Medulla oblongata (tissue), 1 donor: ENCODE measurements around the gene HIVEP2.

Source experiments
- DNase-seq: peaks from one replicate; pipeline ENCODE4 v3.0.0-alpha.2; 2015; ENCODE audit errors: extremely low spot score

The HIVEP2 gene

DNA sequence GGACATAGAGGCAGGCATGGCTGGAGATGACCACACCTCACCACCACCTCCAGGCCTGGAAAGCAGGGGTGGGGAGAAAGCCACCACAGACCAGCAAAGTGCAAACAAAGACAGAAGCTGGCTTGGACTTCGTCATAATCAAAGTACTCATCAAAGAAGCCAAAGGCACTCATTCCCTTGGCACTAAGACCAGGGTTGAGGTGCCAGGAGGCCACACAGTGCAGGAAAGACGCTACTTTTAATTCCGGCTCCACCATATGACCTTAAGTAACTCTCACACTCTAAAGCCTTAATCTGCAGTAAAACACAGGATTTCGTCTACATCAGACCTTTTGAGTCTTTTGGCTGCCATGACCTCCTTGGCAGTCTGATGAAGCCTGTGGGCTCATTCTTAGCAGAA is 123.1 kb downstream of the HIVEP2 start:
- DNase-seq, result peak; percentile 37

DNA sequence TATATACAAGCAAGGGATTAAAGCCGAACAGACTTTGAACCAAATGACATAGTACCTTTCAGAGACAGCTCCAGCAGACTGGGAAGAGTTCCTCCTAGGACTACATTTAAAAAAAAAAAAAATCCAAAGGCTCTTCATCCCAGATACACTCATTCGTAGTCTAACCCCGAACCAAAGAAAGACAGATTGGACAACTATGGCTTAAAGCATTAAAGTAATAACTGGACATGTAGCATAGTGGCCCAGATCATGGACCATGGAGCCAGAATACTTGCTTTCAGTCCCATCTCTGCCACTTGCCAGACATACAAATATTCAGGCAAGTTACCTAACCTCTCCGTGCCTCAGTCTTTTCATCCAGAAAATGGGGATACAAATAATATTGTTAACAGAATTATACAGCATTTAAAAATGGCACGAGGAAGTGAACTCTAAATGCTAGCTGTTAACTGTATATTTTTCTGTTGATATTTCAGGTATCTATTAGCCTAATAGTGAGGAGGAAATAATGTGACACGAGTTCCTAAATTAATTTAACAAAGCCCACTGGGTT is 123.7 kb downstream of the HIVEP2 start:
- DNase-seq, result no peak

DNA sequence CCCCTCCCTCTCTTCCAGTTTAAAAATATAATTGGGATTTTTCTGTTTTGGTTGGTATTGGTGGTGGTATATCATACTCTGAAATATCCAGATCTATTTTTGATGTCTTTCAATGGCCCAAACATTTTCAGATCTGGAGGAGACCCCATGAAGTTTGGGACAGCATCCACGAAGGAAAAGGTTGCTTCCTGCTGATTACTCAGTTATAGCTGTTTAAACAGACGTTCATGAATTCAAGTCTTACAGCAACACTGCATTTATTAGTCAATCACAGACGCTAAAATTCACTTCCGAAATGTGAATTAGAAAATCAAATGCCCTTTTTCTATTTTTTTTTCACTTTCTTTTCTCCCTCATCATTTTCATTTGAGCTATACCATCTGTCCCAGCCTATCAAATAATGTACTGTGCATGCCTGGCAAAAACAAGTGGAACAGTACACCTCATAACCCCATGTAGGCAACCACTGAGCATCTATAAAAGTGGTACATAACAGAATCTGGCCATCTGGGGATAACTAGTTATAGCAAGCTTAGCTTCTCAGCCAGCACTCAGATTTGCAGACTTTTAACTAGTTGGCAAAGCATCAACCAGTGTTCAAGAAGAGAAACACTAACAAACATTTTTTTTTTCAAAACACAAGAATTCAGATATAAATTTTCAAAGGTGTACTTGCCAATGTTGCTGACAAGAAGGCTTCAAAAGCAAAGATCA is 124.5 kb downstream of the HIVEP2 start:
- no peak for DNase-seq

DNA sequence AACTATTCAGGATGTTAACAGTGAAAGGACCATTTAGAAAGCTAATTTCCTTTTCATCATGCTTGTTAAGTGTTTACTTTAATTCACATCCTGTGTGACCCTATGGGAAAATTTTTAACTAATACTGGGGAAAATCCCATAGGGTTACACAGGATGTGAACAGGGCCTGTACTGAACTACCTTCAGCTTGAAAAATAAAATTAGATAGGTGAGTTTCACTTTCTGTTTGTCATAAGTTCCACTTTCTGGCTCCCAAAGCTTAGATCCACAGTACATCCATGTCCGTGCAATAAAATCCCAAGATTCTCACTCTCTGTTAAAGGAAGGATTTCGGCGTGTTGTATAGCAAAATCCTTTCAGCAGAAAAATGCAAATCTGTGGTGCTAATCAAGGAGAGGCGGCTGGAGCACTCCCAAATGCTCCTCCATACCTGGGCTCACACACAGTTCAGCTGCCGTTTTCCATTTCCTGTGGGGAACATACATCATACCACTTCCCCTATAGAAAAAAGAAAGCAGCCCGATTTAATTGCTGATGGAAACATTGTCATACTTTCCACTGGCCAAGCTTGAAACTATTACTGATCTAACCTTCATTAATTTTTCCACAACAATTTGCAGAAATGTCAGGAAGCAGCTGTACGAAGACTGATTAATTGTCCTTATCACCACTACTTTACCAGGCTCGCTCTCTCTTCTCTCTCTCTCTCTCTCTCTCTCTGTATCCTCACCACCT is 125.2 kb downstream of the HIVEP2 start:
- DNase-seq, result peak; percentile 30

DNA sequence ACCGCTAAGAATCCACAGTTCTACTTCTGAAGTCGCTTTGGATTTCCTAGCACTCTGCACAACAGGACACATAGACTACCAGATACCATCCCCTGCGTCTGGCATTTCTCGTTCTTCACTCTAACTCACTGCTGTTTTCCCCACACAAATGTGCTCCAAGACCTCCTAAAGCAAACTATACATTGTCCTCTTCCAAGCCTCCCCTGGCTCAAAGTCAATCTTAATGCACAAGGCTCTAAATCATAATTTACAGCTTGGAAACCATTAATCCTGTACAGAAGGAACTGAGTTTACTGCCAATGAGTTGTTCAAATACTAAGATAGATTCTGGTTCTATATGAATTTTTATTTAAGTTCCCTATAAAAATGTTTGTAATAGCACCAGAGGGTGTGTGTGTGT is 128.5 kb downstream of the HIVEP2 start:
- DNase-seq, result no peak

DNA sequence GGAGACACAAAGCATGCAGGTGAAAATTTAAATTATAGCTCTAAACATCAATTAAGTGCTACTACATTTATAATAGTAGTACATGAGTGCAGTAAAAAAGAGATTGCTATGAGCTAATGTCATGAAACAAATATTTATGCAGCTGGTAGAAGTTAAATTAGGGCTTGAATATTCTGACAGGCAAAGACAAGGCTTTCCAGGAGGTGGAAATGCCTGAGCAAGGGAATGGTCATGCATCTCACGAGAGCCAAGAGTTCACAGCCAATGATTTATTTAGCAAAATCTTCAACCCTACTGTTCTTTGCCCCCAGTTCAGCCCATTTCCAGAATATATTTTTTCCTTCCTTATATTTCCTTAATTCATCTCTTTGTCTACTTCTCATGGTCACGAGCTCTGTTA is 128.9 kb downstream of the HIVEP2 start:
- DNase-seq, result no peak

DNA sequence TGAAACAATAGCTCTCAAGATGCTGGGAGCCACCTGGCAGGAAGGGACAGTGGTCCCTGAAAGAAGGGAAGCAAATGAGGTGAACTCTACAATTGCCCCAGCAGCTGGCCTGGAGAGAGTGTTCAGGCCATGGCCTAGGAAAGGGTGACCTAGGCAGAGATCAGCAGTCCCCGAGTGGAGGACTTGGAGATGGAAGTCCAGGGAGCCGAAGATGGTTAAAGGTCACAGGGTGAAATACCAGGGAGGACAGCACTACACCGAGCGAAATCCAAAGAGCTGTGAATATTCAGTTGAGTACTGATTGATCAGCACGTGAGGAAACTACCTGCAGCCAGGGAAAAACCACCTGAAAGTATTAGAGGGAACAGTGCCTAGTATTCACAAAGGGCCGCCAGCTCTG is 133.1 kb downstream of the HIVEP2 start:
- no peak for DNase-seq

DNA sequence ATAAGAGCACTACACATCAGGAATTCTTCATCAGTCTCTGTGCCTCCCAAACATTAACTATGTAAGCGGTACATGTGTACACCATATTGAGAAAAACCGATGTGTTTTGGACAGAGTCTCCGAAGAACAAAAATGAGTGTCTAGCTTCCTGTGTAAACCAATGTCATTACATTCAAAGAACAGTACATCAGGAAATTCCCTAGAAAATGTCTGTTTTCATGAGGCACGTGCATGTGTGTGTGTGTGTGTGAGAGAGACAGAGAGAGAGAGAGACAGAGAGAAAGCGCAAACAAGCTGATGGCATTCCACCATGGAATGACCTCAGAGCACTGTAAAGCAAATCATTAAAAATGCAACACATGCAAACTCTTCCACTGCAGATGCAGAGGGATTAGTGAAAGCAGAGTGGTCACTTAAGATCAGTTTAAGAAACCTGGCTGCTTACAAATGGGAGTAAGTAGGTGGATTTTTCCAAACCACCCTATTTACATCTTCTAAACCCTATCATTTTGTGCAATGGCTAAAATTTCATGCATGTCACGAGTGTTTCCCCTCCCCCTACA is 133.9 kb downstream of the HIVEP2 start:
- DNase-seq, result peak; percentile 25

DNA sequence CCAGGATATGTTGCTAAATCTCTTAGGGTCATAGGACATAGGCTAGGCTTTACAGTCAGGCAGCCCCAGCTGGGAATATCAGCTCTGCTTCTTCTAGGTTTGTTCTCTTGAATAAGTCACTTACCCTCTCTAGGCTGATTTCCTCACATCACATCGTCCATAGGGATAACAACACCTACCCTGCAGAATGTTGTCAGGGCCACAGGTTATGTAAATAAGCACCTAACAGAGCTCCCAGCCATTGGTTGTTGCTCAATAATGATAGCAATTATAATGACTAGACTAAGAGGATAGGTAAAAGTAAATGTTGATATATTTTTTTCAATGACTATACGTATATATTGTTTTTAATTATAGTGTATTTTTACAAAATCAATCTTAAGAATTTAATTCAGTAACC is 135.0 kb downstream of the HIVEP2 start:
- no peak for DNase-seq

DNA sequence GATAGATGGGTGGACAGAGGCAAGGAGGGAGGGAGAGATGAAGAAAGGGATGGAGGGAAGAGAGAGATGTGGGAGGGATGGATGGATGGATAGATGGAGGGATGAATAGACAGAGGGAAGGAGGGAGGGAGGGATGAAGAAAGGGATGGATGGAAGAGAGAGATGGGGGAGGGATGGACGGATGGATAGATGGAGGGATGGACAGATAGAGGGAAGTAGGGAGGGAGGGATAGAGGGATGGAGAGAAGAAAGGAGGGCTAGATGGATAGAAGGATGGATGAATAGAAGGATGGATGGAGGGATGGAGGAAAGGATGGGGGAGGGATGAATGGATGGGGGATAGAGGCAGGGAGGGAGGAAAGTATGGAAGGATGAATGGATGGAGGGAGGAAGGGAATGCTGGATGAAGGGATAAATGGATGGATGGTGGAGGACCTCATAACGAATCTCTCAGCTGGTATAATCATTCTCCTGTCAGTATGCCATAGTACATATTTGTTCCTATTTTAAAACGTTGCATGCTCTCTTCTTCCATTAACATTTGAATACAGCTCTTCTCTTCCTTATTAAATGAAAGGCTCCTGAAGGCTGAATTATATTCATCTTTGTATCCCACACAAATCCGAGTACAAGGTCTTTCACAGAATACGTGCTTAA is 136.4 kb downstream of the HIVEP2 start:
- DNase-seq, result no peak

DNA sequence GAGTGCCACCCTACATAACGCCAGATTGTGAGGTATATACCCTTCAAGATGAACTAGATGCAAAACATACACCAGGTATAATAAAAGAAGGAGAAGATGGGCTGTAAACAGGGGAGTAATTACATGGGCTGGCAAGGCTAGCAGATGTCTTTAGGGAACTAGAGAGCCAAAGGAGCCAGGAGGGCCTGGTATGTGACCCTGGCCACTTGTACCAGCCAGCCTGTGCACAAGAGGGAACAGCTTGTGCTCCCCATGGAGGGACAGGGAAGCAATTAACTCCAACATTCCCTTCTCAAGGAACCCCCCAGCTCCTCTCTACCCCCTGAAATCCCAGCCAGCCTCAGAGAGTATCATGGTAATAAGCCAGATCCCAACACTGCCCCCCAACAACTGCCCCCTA is 139.9 kb downstream of the HIVEP2 start:
- DNase-seq, result no peak

DNA sequence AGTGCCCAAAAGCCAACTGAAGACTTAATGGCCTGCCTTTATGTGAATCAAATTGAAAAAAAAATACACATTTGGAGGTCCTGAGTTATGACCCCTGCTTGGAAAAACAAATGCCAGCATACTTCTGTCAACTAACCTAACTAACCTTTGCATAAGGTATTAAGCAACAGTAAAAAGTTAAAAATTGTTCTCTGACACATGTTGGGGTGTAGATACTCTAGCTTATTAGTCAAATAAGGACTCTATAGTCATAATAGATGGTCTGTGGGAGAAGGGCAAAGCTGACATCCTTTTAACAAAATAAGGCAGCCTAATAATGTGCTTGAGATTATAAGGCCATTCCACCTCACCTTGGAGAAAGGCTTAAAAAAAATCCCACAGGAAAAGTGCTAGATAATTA is 140.5 kb downstream of the HIVEP2 start:
- no peak for DNase-seq

DNA sequence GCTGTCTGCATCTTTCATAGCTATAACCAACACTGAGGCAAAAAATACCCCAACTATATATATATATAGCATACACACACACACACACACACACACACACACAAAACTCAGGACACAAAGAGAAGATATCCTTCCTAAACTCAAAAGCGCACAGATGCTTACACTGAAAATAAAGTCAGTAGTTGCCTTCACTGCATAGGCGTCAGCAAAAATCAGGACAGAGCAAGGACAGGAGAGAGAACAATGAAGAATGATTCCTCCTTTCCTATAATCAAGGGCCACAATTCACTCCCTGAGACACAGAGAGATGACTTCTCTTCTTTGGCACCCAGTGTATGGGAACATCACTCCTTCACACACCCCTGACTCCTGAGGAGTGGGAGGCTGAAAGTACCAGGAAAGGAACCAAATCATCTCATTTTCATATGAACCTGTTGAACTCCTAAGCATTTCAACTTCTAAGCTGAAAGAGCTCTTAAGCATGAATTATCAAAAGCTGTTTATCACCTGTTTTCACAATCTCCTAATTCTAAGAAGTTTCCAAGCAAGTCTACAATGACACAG is 141.4 kb downstream of the HIVEP2 start:
- no peak for DNase-seq

DNA sequence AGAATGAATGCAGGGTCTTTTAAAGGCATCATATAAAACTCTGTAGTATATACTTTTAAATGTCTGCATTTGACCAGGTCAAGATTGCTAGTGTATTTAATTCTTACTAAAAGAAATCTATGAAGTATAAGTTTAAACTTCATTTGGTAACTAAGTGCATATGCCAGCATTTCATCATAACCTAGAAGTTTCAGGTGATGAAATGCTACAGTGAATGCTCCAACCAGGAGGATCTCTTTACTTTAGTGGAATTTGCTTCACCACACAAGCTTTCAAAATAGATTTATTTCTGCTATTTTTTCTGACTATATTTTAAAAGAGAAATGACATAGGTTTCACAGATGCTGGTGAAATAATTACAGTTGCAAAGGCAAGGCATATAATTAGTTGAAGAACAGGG is 141.9 kb downstream of the HIVEP2 start:
- no peak for DNase-seq

DNA sequence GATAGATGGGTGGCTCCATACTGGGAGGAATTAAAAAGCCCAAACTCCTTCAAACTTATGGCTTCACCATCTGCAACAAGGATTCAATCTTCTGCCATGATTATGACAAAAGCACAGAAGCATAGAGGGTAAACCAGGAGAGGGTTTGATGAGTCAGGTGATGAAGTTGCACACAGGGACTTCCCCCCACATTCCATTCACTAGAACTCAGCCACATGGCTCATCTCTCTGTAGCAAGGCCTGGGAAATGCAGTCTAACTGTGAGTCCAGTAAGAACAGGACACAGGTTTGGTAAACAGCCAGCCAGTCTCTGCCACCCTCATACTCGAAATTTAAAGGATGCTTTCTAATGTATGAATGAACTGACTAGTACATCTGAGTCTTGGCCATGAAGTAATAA is 142.9 kb downstream of the HIVEP2 start:
- DNase-seq, result no peak

DNA sequence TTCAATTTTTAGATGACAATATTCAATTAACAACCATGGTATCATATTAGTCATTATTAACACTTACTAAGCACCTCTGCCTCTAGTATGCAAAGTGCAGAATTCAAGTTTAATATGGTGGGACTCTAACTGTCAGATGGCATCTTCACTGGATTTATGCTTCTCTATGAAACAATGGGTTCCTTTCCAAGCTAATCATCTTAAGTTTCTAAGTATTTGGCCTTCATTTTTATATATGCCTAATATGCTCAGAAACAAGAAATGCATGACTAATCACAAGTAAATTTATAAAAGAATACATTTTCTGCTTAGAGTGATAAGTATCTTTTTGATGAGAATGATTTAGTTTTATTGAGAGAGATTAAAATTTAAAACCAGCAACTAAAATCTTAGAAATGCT is 144.7 kb downstream of the HIVEP2 start:
- DNase-seq, result no peak

DNA sequence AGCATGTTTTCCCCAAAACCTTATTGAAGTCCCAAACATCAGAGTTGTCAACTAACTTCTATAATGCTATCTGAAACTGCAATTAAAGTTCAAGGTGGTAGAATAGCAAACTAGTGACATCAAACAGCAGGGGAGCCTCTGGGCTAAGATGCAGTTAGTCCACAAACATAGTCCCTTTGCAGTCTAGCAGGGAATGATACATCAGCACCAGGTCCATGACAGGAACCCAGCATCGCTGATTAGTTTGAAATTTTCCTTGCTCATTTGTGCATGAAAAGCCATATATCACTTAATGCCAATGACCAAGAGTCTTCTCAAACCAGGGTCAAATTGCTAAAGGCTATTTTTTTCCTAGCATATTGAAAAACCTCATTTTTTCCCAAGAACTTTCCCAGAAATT is 145.3 kb downstream of the HIVEP2 start:
- DNase-seq, result no peak

DNA sequence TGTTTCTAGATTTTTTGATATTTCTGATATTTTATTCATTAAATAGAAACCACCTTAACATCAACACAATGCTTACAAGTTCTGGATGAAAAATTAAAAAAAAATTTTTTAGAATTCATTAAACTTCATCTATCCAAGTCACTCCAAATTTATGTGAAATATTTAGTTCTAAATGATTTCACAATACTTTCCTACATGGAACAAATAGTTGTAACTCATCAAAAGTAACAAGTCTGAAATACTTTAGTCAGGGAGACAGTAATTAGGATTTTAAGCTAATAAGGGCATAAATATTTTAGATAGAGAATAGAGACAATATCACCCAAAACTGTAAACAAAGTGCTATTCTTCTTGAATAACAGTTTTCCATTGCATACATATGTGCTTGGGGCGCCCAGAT is 147.8 kb downstream of the HIVEP2 start:
- DNase-seq, result no peak

DNA sequence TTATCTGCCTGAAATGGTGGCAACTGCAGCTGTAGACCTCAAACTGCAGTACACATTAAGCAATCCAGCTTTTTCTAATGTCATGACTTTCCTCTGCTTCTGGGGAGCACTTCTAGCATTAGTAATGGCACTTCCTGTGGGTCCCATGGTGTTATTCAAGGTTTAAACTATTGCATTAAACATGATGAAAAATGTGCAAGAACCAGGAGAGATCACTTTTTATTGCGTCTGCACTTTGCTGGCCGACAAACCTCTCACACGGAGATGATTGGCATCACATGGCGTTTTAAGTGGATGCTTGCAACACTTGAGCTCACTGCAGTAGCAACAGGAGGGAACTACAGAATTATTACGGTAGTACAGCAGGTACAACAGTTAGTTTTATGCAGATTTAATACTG is 148.4 kb downstream of the HIVEP2 start:
- DNase-seq, result no peak

DNA sequence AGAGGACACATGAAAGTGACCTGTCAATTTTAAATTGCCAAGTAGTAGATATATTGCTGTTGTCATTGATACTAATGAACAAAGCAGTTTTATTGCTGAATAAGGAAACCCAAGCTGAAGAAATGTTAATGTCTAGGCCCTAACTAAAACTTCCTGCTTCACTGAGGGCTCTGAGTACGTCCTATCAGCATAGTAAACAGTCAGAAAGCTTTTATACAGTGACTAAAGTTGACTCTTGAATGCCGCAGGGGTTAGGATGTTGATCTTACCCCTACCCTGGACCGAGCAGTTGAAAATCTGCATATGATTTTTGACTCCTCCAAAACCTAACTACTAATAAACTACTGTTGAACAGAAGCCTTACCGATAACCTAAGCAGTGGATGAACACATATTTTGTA is 149.0 kb downstream of the HIVEP2 start:
- DNase-seq, result no peak

DNA sequence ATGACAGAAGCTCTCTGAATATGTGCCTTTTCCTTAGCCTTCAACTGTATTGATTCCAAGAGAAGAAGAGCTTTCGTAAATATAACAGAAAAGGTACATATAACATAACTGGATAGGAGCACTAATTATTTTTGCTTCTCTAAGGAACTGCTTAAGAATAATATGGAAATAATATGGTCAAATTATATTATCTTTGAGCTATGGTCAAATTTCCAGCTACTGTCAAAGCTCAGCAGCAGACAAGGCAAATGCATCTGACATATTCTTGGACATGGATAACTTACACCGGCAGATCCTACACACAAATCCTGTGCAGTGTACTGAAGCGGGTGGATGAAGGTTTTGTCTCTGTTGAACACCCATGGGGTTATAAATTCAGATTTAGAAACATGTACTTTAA is 150.6 kb downstream of the HIVEP2 start:
- no peak for DNase-seq

DNA sequence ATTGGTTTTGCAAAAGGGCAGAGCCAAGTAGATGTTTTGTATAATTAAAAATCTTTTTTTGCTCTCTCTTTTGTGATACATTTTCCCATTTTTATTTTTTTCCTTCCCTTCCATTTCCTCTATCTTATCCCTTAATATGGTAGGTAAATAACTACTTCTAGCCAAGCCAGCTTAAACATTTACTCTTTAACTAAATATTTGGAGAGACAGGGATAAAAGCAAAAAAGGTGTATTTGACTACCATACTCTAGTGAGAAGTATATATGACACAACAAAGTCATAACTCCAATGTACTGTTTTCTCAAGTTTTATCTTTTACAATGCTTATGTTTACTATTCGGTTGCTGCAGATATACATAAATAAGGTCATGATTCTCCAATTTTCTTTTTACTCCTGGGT is 154.7 kb downstream of the HIVEP2 start:
- DNase-seq, result no peak
